ENCODE results near the gene FOXP3. TPM values are rescaled to one million over a fixed set of nuclear protein-coding genes. Genes with fewer than 3 reads are reported as not detected.

The FOXP3 gene
- total and polyA plus RNA-seq, 2 of the 8 experiments (the other 6 are each of a cell fraction or from before 2014, with no cell fraction given), result 0.37 to 0.54 TPM

- no peak for TF ChIP-seq CHD7 (IDR thresholded peaks at IDR 0.05; ENCODE audit: insufficient replicate concordance, low read length)
- no peak for TF ChIP-seq KDM5A (IDR thresholded peaks at IDR 0.05; ENCODE audit: low read length)
Observed at GRCh38 chrX:49210406-49210805, 54.1 kb downstream of the FOXP3 start (continued).

Measured in H1 (cell line).